CD4-positive, CD25-positive, alpha-beta regulatory T cell (primary cell): ENCODE results near the gene NOL4L. TPM values are rescaled to one million over a fixed set of nuclear protein-coding genes. Genes with fewer than 3 reads are reported as not detected.

Experiments used
- ATAC-seq, 2 donors: fragments of 150-1000 bp; cut with Tn5 transposase; one replicate each; pipeline ENCODE4 v1.10.0; 2021; ENCODE audit warnings: low read depth in 2 of 2, moderate number of reproducible peaks in 2 of 2, moderate library complexity in 1 of 2
- DNase-seq, 3 donors: peaks; one replicate each; pipeline versions ENCODE4 v3.0.0 to v3.0.0-alpha.2; 2012 to 2022; ENCODE audit warnings: mixed read lengths in 1 of 3
- H3K27ac ChIP-seq: one replicate; pipeline ENCODE4 v1.7.0; 2013; ENCODE audit warnings: mild to moderate bottlenecking, low read length; ENCODE audit not compliant: insufficient read depth, poor library complexity, severe bottlenecking
- H3K27me3 ChIP-seq: one replicate; pipeline ENCODE4 v1.7.0; 2013; ENCODE audit warnings: low read length; ENCODE audit not compliant: control insufficient read depth, insufficient read depth
- H3K36me3 ChIP-seq: one replicate; pipeline ENCODE4 v1.7.0; 2013; ENCODE audit warnings: mild to moderate bottlenecking, low read length, moderate library complexity; ENCODE audit not compliant: control insufficient read depth, insufficient read depth
- H3K4me1 ChIP-seq: 2 replicates; pipeline ENCODE4 v1.7.0; 2013; ENCODE audit warnings: mild to moderate bottlenecking, low read length; ENCODE audit not compliant: insufficient read depth, control insufficient read depth, poor library complexity, severe bottlenecking
- H3K4me3 ChIP-seq: one replicate; pipeline ENCODE4 v1.7.0; 2013; ENCODE audit warnings: low read depth, mild to moderate bottlenecking, low read length, moderate library complexity
- H3K9me3 ChIP-seq, 2 experiments: 1 replicate in 1 of 2; 2 replicates in 1 of 2; pipeline ENCODE4 v1.7.0; 2013; ENCODE audit warnings: low read length in 2 of 2, mild to moderate bottlenecking in 1 of 2, moderate library complexity in 1 of 2; ENCODE audit not compliant: control insufficient read depth in 2 of 2
- H3K27ac Mint-ChIP-seq, 3 donors: one replicate each; pipeline ENCODE4 v1.8.0; 2020 to 2022; ENCODE audit warnings: mild to moderate bottlenecking in 3 of 3, mixed read lengths in 3 of 3, moderate library complexity in 2 of 3
- H3K27me3 Mint-ChIP-seq: one replicate; pipeline ENCODE4 v1.8.0; 2022; ENCODE audit warnings: mild to moderate bottlenecking, mixed read lengths
- H3K36me3 Mint-ChIP-seq: one replicate; pipeline ENCODE4 v1.8.0; 2020; ENCODE audit warnings: mixed read lengths
- H3K4me1 Mint-ChIP-seq, 4 donors: one replicate each; pipeline ENCODE4 v1.8.0; 2020 to 2022; ENCODE audit warnings: mixed read lengths in 4 of 4, mild to moderate bottlenecking in 1 of 4
- H3K4me3 Mint-ChIP-seq, 4 donors: one replicate each; pipeline ENCODE4 v1.8.0; 2020 to 2022; ENCODE audit warnings: mild to moderate bottlenecking in 4 of 4, mixed read lengths in 4 of 4, moderate library complexity in 3 of 4
- H3K9me3 Mint-ChIP-seq, 7 donors: one replicate each; pipeline ENCODE4 v1.8.0; 2020 to 2022; ENCODE audit warnings: mixed read lengths in 7 of 7, mild to moderate bottlenecking in 3 of 7, moderate library complexity in 2 of 7
- polyA plus RNA-seq, 4 donors: library from polyadenylated mRNA; unstranded; fragments of 300-500 nt; fragmentation: Illumina TruSeq; gene quantifications; one replicate each; pipeline ENCODE4 v1.2.3, GENCODE V29; 2021
- total RNA-seq: library from RNA; stranded (reverse); gene quantifications from one replicate; pipeline ENCODE4 v1.2.3, GENCODE V29; 2022

Gene NOL4L
- total and polyA plus RNA-seq, 5 donors from 2014 or later, result 7.1 to 84.8 (median 10.8) TPM

DNA sequence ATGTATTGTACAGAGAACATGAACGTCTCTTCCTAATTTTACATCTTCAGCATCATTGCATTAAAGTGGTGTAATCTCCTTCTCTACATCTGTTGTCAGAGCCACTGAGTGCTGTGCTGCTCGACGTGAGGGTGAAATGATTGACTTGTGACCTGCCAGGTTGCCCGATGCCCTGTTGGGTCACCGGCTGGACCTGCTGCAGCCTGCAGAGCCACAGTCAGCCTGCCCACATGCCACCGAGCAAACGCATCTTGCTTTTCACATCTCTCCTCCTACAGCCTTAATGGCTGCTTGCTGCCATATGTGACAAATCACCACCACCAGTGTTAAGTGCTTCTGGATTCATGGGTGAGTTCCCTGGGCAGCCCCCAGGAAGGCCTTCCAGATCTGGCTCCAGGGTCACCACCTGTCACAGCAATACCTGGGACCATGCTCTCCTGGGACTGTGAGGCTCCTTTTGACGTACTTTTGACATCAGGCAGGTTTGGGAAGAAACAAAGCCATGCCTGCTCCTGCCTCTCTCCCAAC lies 146.7 kb downstream of the NOL4L start:
- Histone ChIP-seq H3K27me3 (no peaks in the 10 kb centered on the region), H3K4me1 (no peaks in the 10 kb centered on the region), H3K4me3 (no peak overlapping the region), H3K9me3 (no peaks in the 10 kb centered on the region), H3K27ac (no peak overlapping the region), H3K36me3 (peaks cover 90% of the 10 kb centered on the region)
- peak overlapping the region in 1 of 3 donors; percentile 48 for H3K27ac Mint-ChIP-seq
- H3K9me3 Mint-ChIP-seq, result no peaks in the 10 kb centered on the region
- H3K4me1 Mint-ChIP-seq, result peaks cover 4 to 19% (median 10%) of the 10 kb centered on the region in 4 donors
- no peak for ATAC-seq
- H3K36me3 Mint-ChIP-seq, result peaks cover 29% of the 10 kb centered on the region
- peak overlapping the region in 1 of 4 donors; percentile 10 for H3K4me3 Mint-ChIP-seq
- DNase-seq, result no peak
- no peaks in the 10 kb centered on the region for H3K27me3 Mint-ChIP-seq

DNA sequence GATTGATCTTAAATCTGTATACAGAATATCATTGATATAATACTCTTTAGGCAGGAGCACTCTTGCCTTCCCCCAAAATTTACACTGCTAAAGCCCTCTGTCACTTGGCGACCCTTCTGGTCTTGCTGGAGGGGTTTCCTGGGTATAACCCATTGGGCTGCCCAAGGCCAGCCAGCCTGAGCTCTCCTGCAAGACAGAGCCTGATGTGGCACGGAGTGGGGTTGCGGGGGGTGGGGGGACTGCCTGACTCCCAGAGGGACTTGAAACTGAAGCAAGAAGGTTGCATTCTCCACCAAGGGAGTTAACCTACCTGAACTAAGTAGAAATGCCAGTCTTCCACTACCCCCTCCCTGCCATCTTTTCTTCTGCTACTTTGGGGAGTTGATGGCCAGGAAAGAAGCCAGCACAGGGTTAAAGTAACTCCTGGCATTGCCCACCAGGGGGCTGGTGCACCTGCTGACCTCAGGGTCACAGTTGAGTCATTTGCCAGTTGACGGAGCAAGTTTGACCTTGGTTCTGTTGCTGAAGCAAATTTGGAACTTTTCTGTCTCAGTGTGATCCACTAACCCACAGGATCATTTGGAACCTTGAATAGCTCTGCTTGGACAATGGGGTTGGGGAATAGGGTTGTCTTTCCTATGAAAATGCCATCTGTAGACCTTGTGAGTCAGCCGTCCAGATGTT lies 147.6 kb downstream of the NOL4L start:
- peaks cover 2 to 13% (median 8%) of the 10 kb centered on the region in 4 donors for H3K4me1 Mint-ChIP-seq
- no peak overlapping the region for H3K4me3 Mint-ChIP-seq
- H3K9me3 Mint-ChIP-seq, result no peaks in the 10 kb centered on the region
- H3K27me3 Mint-ChIP-seq, result no peaks in the 10 kb centered on the region
- peak overlapping the region in 1 of 3 donors; percentile 68 for H3K27ac Mint-ChIP-seq
- Histone ChIP-seq H3K4me3 (no peak overlapping the region), H3K27me3 (no peaks in the 10 kb centered on the region), H3K9me3 (no peaks in the 10 kb centered on the region), H3K36me3 (peaks cover 92% of the 10 kb centered on the region), H3K27ac (no peak overlapping the region), H3K4me1 (no peaks in the 10 kb centered on the region)
- H3K36me3 Mint-ChIP-seq, result peaks cover 38% of the 10 kb centered on the region
- DNase-seq (peak in 2 of 3 donors; percentile 19 to 20), ATAC-seq (peak; percentile 29 to 41)

DNA sequence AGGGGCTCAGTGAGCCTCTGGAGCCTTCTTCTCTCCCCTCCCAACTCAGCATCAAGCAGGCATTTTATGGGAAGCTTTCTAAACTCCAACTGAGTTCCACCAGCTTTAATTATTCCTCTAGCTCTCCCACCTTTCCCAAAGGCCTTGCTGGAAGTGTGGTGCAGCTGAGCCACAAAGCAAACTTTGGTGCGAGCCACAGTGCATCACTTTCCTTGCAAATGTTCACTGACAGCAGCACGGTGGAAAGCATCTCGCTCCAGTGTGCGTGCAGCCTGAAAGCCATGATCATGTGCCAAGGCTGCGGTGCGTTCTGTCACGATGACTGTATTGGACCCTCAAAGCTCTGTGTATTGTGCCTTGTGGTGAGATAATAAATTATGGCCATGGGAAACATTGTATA lies 148.2 kb downstream of the NOL4L start:
- Mint-ChIP-seq H3K27me3 (no peaks in the 10 kb centered on the region), H3K27ac (peak overlapping the region in 2 of 3 donors; percentile 8 to 68), H3K9me3 (no peaks in the 10 kb centered on the region), H3K36me3 (peaks cover 41% of the 10 kb centered on the region), H3K4me1 (peaks cover 2 to 13% (median 9%) of the 10 kb centered on the region in 4 donors), H3K4me3 (no peak overlapping the region)
- Histone ChIP-seq H3K27me3 (no peaks in the 10 kb centered on the region), H3K4me1 (no peaks in the 10 kb centered on the region), H3K9me3 (no peaks in the 10 kb centered on the region), H3K27ac (no peak overlapping the region), H3K36me3 (peaks cover 94% of the 10 kb centered on the region), H3K4me3 (no peak overlapping the region)
- ATAC-seq (no peak), DNase-seq (no peak)

DNA sequence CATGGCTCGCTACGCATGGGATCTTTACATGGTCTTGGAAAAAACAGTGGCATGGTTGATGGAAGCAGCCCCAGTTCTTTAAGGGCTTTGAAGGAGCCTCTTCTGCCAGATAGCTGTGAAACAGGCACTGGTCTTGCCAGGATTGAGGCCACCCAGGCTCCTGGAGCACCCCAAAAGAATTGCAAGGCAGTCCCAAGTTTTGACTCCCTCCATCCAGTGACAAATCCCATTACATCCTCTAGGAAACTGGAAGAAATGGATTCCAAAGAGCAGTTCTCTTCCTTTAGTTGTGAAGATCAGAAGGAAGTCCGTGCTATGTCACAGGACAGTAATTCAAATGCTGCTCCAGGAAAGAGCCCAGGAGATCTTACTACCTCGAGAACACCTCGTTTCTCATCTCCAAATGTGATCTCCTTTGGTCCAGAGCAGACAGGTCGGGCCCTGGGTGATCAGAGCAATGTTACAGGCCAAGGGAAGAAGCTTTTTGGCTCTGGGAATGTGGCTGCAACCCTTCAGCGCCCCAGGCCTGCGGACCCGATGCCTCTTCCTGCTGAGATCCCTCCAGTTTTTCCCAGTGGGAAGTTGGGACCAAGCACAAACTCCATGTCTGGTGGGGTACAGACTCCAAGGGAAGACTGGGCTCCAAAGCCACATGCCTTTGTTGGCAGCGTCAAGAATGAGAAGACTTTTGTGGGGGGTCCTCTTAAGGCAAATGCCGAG lies 148.8 kb downstream of the NOL4L start:
- Mint-ChIP-seq H3K4me3 (peak overlapping the region in 1 of 4 donors; percentile 52), H3K4me1 (peaks cover 2 to 12% (median 9%) of the 10 kb centered on the region in 4 donors), H3K27me3 (no peaks in the 10 kb centered on the region), H3K36me3 (peaks cover 45% of the 10 kb centered on the region), H3K27ac (peak overlapping the region in 1 of 3 donors; percentile 36), H3K9me3 (no peaks in the 10 kb centered on the region)
- Histone ChIP-seq H3K4me1 (no peaks in the 10 kb centered on the region), H3K27ac (no peak overlapping the region), H3K4me3 (no peak overlapping the region), H3K9me3 (no peaks in the 10 kb centered on the region), H3K36me3 (peaks cover 95% of the 10 kb centered on the region), H3K27me3 (no peaks in the 10 kb centered on the region)
- DNase-seq (no peak), ATAC-seq (no peak)

DNA sequence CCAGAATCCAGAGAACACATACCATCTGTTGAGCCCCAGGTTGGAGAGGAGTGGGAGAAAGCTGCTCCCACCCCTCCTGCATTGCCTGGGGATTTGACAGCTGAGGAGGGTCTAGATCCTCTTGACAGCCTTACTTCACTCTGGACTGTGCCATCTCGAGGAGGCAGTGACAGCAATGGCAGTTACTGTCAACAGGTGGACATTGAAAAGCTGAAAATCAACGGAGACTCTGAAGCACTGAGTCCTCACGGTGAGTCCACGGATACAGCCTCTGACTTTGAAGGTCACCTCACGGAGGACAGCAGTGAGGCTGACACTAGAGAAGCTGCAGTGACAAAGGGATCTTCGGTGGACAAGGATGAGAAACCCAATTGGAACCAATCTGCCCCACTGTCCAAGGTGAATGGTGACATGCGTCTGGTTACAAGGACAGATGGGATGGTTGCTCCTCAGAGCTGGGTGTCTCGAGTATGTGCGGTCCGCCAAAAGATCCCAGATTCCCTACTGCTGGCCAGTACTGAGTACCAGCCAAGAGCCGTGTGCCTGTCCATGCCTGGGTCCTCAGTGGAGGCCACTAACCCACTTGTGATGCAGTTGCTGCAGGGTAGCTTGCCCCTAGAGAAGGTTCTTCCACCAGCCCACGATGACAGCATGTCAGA lies 149.6 kb downstream of the NOL4L start:
- Histone ChIP-seq H3K4me1 (no peaks in the 10 kb centered on the region), H3K27ac (no peak overlapping the region), H3K4me3 (no peak overlapping the region), H3K27me3 (no peaks in the 10 kb centered on the region), H3K36me3 (peaks cover 95% of the 10 kb centered on the region), H3K9me3 (no peaks in the 10 kb centered on the region)
- no peak overlapping the region for H3K4me3 Mint-ChIP-seq
- no peaks in the 10 kb centered on the region for H3K27me3 Mint-ChIP-seq
- H3K27ac Mint-ChIP-seq, result peak overlapping the region in 1 of 3 donors; percentile 36
- H3K9me3 Mint-ChIP-seq, result no peaks in the 10 kb centered on the region
- no peak for ATAC-seq
- H3K36me3 Mint-ChIP-seq, result peaks cover 40% of the 10 kb centered on the region
- DNase-seq, result no peak
- peaks cover under 1 to 8% (median 7%) of the 10 kb centered on the region in 4 donors for H3K4me1 Mint-ChIP-seq

DNA sequence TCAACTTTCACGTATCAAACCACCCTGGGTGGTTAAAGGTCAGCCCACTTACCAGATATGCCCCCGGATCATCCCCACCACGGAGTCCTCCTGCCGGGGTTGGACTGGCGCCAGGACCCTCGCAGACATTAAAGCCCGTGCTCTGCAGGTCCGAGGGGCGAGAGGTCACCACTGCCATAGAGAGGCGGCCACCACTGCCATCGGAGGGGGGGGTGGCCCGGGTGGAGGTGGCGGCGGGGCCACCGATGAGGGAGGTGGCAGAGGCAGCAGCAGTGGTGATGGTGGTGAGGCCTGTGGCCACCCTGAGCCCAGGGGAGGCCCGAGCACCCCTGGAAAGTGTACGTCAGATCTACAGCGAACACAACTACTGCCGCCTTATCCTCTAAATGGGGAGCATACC lies 150.7 kb downstream of the NOL4L start:
- no peaks in the 10 kb centered on the region for H3K27me3 ChIP-seq
- H3K4me3 Mint-ChIP-seq, result no peak overlapping the region
- H3K27me3 Mint-ChIP-seq, result no peaks in the 10 kb centered on the region
- H3K36me3 Mint-ChIP-seq, result peaks cover 45% of the 10 kb centered on the region
- DNase-seq (no peak), ATAC-seq (no peak)
- peaks cover 0 to 8% (median 3%) of the 10 kb centered on the region in 4 donors for H3K4me1 Mint-ChIP-seq
- H3K4me3 ChIP-seq, result no peak overlapping the region
- no peaks in the 10 kb centered on the region for H3K9me3 Mint-ChIP-seq
- no peak overlapping the region for H3K27ac ChIP-seq
- H3K9me3 ChIP-seq, result no peaks in the 10 kb centered on the region
- no peak overlapping the region for H3K27ac Mint-ChIP-seq
- H3K36me3 ChIP-seq, result peaks cover 99% of the 10 kb centered on the region
- no peaks in the 10 kb centered on the region for H3K4me1 ChIP-seq

DNA sequence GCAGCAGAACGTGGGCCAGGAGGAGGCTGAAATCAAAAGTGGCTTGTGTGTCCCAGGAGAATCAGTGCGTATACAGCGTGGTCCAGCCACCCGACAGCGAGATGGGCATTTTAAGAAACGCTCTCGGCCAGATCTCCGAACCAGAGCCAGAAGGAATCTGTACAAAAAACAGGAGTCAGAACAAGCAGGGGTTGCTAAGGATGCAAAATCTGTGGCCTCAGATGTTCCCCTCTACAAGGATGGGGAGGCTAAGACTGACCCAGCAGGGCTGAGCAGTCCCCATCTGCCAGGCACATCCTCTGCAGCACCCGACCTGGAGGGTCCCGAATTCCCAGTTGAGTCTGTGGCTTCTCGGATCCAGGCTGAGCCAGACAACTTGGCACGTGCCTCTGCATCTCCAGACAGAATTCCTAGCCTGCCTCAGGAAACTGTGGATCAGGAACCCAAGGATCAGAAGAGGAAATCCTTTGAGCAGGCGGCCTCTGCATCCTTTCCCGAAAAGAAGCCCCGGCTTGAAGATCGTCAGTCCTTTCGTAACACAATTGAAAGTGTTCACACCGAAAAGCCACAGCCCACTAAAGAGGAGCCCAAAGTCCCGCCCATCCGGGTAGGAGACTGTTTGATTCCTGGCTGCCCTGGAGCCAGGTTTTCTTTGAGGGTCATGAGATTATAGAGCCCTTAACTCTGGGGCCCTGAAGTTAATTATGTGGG lies 151.7 kb downstream of the NOL4L start:
- Mint-ChIP-seq H3K4me1 (peaks cover 0 to 8% (median 3%) of the 10 kb centered on the region in 4 donors), H3K4me3 (no peak overlapping the region), H3K27me3 (no peaks in the 10 kb centered on the region), H3K36me3 (peaks cover 53% of the 10 kb centered on the region), H3K9me3 (no peaks in the 10 kb centered on the region), H3K27ac (peak overlapping the region in 2 of 3 donors; percentile 26 to 77)
- Histone ChIP-seq H3K4me1 (no peaks in the 10 kb centered on the region), H3K36me3 (peaks cover 98% of the 10 kb centered on the region), H3K9me3 (no peaks in the 10 kb centered on the region), H3K27ac (no peak overlapping the region), H3K27me3 (no peaks in the 10 kb centered on the region), H3K4me3 (no peak overlapping the region)
- ATAC-seq (no peak), DNase-seq (no peak)
